Neural crest cell (in vitro differentiated cells): ENCODE results near the gene CYFIP2. TPM values are rescaled to one million over a fixed set of nuclear protein-coding genes. Genes with fewer than 3 reads are reported as not detected.

Experiments used
- DNase-seq: peaks from one replicate; pipeline ENCODE4 v3.0.0; 2021; ENCODE audit warnings: low read depth, mixed read lengths, low spot score
- H3K27ac Mint-ChIP-seq: one replicate; pipeline ENCODE4 v1.8.0; 2021; ENCODE audit warnings: mild to moderate bottlenecking, mixed read lengths; ENCODE audit not compliant: unreplicated experiment
- H3K27me3 Mint-ChIP-seq: 2 replicates; pipeline ENCODE4 v1.8.0; 2021; ENCODE audit warnings: low read depth, mild to moderate bottlenecking, mixed read lengths
- H3K36me3 Mint-ChIP-seq: 2 replicates; pipeline ENCODE4 v1.8.0; 2021; ENCODE audit warnings: low read depth, mild to moderate bottlenecking, mixed read lengths
- H3K4me1 Mint-ChIP-seq: 2 replicates; pipeline ENCODE4 v1.8.0; 2021; ENCODE audit warnings: mixed read lengths
- H3K4me3 Mint-ChIP-seq: one replicate; pipeline ENCODE4 v1.8.0; 2021; ENCODE audit warnings: mild to moderate bottlenecking, mixed read lengths
- H3K9me3 Mint-ChIP-seq: 2 replicates; pipeline ENCODE4 v1.8.0; 2021; ENCODE audit warnings: mixed read lengths
- total RNA-seq: library from RNA; stranded (reverse); gene quantifications from 2 replicates; pipeline ENCODE4 v1.2.1, GENCODE V29; 2021
- TF ChIP-seq, protein P1 (sequence below): fragments of 200-600 bp; sonication (generic); conservative IDR thresholded peaks from 2 replicates; pipeline ENCODE4 v1.5.0; 2021; ENCODE audit warnings: antibody characterized with exemption, mild to moderate bottlenecking

Gene CYFIP2
- total RNA-seq, 1 donor from 2014 or later, result 76.6 TPM

DNA sequence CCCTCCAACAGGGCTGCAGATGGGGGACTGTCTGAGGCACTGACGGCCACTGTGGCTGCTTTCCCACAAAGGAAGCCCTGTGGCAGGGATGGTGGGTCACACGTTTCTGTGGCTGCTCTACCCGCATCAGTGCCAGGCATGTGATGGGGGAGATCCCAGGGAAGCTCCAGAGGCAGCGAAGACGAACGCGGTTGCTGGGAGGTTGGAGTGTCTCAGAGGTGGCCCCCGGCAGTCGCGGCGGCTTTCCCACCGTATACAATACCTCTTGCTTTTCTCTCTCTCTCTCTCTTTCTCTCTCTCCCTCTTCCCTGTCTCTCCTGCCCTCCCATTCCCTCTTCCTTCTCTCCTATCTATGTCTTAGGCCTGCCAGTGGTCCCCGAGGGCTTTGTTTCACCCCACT is 56.7 kb downstream of the CYFIP2 start:
- Mint-ChIP-seq H3K27me3 (no peaks in the 10 kb centered on the region), H3K36me3 (peaks cover 11% of the 10 kb centered on the region), H3K4me3 (no peak overlapping the region), H3K4me1 (peaks cover 4% of the 10 kb centered on the region), H3K9me3 (no peaks in the 10 kb centered on the region), H3K27ac (no peak overlapping the region)
- TF ChIP-seq, protein P1, sequence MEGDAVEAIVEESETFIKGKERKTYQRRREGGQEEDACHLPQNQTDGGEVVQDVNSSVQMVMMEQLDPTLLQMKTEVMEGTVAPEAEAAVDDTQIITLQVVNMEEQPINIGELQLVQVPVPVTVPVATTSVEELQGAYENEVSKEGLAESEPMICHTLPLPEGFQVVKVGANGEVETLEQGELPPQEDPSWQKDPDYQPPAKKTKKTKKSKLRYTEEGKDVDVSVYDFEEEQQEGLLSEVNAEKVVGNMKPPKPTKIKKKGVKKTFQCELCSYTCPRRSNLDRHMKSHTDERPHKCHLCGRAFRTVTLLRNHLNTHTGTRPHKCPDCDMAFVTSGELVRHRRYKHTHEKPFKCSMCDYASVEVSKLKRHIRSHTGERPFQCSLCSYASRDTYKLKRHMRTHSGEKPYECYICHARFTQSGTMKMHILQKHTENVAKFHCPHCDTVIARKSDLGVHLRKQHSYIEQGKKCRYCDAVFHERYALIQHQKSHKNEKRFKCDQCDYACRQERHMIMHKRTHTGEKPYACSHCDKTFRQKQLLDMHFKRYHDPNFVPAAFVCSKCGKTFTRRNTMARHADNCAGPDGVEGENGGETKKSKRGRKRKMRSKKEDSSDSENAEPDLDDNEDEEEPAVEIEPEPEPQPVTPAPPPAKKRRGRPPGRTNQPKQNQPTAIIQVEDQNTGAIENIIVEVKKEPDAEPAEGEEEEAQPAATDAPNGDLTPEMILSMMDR, result no peak
- no peak for DNase-seq

DNA sequence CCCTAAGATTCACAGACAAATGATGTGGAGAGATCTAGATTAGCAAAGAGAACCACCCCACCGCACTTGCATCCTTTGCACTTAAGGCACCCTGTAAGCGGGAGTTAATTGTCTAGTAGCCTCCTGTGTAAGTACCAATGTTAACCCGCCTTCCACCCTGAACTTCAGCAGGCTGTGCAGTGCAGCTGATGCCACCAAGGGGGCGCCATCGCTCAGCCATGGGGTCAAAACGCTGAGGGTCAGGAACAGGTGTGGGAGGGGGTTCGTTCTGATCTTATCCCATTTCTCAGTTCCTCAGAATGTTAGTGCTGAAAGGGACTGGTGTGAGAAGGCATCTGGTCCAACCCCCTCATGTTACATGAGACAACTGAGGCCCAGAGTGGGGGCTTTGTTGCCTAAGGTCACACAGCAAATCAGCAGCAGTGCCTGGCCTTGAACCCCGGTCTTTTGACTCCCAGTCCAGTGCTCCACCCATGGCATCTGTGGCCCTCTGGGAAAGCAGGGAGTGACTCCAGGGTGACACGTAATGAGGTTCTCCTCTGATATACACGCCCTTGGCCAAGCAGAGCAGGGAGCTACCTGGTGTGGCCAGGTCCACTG is 57.3 kb downstream of the CYFIP2 start:
- Mint-ChIP-seq H3K9me3 (no peaks in the 10 kb centered on the region), H3K27ac (no peak overlapping the region), H3K4me1 (peaks cover 6% of the 10 kb centered on the region), H3K27me3 (no peaks in the 10 kb centered on the region), H3K4me3 (no peak overlapping the region), H3K36me3 (peaks cover 11% of the 10 kb centered on the region)
- no peak for DNase-seq
- TF ChIP-seq, protein P1, result no peak

DNA sequence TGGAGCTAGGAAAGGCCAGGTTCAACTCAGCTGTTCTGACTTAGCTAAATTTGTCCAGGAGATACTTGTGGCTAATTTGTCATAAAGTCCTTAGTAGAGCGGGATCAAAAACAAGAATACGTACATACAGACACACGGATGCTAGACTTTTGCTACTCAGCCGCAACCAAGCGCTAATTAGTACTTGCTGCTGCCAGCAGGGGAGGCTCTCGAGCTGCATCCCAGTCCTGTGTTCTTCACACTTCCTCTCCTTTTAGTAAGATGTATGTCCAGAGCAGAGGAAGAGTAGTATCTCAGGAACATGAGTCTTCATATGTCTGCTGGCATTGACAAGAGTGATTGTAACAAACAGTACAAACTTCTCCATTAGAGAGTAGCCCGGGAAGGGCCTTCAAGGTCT is 58.3 kb downstream of the CYFIP2 start:
- Mint-ChIP-seq H3K4me1 (peaks cover 14% of the 10 kb centered on the region), H3K36me3 (peaks cover 10% of the 10 kb centered on the region), H3K4me3 (no peak overlapping the region), H3K27ac (no peak overlapping the region), H3K9me3 (no peaks in the 10 kb centered on the region), H3K27me3 (no peaks in the 10 kb centered on the region)
- TF ChIP-seq, protein P1, result peak; percentile 48
- no peak for DNase-seq

DNA sequence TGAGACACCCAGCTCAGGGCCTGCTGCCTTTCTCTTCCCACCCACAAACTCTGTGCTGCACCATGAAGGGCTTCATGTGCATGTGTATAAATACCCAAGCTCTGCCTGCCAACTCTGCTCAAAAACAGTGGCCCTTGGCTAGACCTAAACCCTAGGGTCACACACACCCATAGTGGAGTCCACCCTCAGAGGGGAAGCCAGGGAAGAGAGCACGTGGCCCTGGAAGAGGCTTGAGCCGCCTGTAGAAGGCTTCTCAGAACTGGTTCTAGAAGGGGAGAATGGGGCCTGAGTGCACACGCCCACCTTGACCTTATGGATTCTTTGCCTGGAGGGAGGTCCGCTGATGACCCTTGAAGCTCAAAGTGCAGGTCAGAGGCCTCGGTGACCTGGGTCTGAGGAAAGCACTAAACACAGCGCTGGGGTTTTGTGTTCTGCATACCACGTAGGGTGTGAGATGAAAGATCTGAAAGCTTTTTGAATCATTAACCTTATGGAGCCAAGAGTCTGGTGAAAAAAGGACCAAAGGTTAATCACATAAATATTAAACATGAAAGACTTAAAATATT is 60.6 kb downstream of the CYFIP2 start:
- no peak for DNase-seq
- H3K36me3 Mint-ChIP-seq, result peaks cover 17% of the 10 kb centered on the region
- H3K9me3 Mint-ChIP-seq, result no peaks in the 10 kb centered on the region

DNA sequence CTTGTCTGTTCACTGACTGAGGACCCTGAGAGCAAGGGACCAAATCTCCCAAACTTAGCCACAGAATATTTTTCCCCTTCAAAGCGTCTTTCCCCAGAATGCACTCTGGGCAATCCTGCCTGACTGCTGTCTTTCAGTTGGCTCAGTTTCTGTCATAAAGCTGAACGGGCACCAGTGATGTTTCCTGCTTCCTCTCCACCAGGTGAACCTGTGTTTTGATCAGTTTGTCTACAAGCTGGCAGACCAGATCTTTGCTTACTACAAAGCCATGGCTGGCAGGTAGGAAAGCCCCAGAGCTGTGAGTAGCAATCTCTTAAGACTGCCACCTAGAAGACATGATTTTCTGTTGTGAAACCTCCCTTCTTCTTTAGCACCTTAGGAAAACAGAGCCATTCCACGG is 61.8 kb downstream of the CYFIP2 start:
- no peaks in the 10 kb centered on the region for H3K9me3 Mint-ChIP-seq
- H3K36me3 Mint-ChIP-seq, result peaks cover 23% of the 10 kb centered on the region
- TF ChIP-seq, protein P1, result no peak
- no peak overlapping the region for H3K4me3 Mint-ChIP-seq
- no peaks in the 10 kb centered on the region for H3K27me3 Mint-ChIP-seq
- H3K4me1 Mint-ChIP-seq, result peaks cover 20% of the 10 kb centered on the region
- DNase-seq, result no peak
- no peak overlapping the region for H3K27ac Mint-ChIP-seq

More for the DNA sequence above, 60.6 kb downstream of the CYFIP2 start:
- Mint-ChIP-seq H3K27ac (no peak overlapping the region), H3K4me1 (peaks cover 19% of the 10 kb centered on the region), H3K27me3 (no peaks in the 10 kb centered on the region), H3K4me3 (no peak overlapping the region)
- TF ChIP-seq, protein P1, result no peak
